ENCODE measurements around the gene PRRT3.

GRCh38 chr3:9916734-9917680 is 35.2 kb downstream of the PRRT3 start, which contains the start of gene IL17RC:
- TF ChIP-seq CTCF (IDR thresholded peaks at IDR 0.05; ENCODE audit: low read depth, low read length) (no peak), MYC (IDR thresholded peaks at IDR 0.05; ENCODE audit: low read depth, low read length) (no peak)
